ENCODE data around the gene CAPN11. TPM values are rescaled to one million over a fixed set of nuclear protein-coding genes. Genes with fewer than 3 reads are reported as not detected.

Gene CAPN11
- total and polyA plus RNA-seq, 9 donors: 0.17 to 0.38 (median 0.20) TPM; not detected in 4

GRCh38 chr6:44161997-44162338 lies 3.3 kb downstream of the CAPN11 start:
- TF ChIP-seq EP300 (IDR thresholded peaks at IDR 0.05): no peak
- TF ChIP-seq CTCF (IDR thresholded peaks at IDR 0.05): no peak
- TF ChIP-seq POLR2A (IDR thresholded peaks at IDR 0.05): no peak
- Histone ChIP-seq H3K4me1 (ENCODE audit: insufficient read depth) (no peaks in the 10 kb centered on the region), H3K9me3 (no peaks in the 10 kb centered on the region), H3K27ac (no peak overlapping the region), H3K27me3 (no peaks in the 10 kb centered on the region), H3K36me3 (no peaks in the 10 kb centered on the region), H3K4me3 (no peak overlapping the region)
- DNase-seq: no peak
- WGBS, 3 donors: 59 to 62% (median 61%) methylated on average over 8 of the region's 8 CpGs
- intact Hi-C loops (cut with DNase I): no loop called here

- no peak overlapping the region for H3K4me3 ChIP-seq
- 71 to 81% (median 79%) methylated on average over 8 of the region's 8 CpGs for WGBS, 3 donors
- no peak for DNase-seq
- no peaks in the 10 kb centered on the region for H3K36me3 ChIP-seq
- no peaks in the 10 kb centered on the region for H3K4me1 ChIP-seq (ENCODE audit: insufficient read depth)
- TF ChIP-seq POLR2A (IDR thresholded peaks at IDR 0.05) (no peak), CTCF (IDR thresholded peaks at IDR 0.05) (no peak), EP300 (IDR thresholded peaks at IDR 0.05) (no peak)
- H3K27me3 ChIP-seq: no peaks in the 10 kb centered on the region
- no peaks in the 10 kb centered on the region for H3K9me3 ChIP-seq
- intact Hi-C loops (cut with DNase I): no loop called here
- no peak overlapping the region for H3K27ac ChIP-seq
These were observed 4.4 kb downstream of the CAPN11 start for GRCh38 chr6:44162876-44163625.

GRCh38 chr6:44166116-44166515 lies 7.5 kb downstream of the CAPN11 start:
- no peak overlapping the region for H3K4me3 ChIP-seq
- H3K27ac ChIP-seq: no peak overlapping the region
- no peak for DNase-seq
- intact Hi-C loops (cut with DNase I): no loop called here
- H3K36me3 ChIP-seq: no peaks in the 10 kb centered on the region
- H3K9me3 ChIP-seq: no peaks in the 10 kb centered on the region
- TF ChIP-seq POLR2A (IDR thresholded peaks at IDR 0.05): no peak
- no peak for TF ChIP-seq CTCF (IDR thresholded peaks at IDR 0.05)
- TF ChIP-seq EP300 (IDR thresholded peaks at IDR 0.05): no peak
- no peaks in the 10 kb centered on the region for H3K27me3 ChIP-seq
- WGBS, 3 donors: 82 to 84% (median 82%) methylated on average over 7 of the region's 7 CpGs
- H3K4me1 ChIP-seq (ENCODE audit: insufficient read depth): no peaks in the 10 kb centered on the region

- Histone ChIP-seq H3K4me3 (no peak overlapping the region), H3K9me3 (no peaks in the 10 kb centered on the region), H3K36me3 (no peaks in the 10 kb centered on the region), H3K4me1 (ENCODE audit: insufficient read depth) (no peaks in the 10 kb centered on the region), H3K27ac (no peak overlapping the region), H3K27me3 (no peaks in the 10 kb centered on the region)
- intact Hi-C loops (cut with DNase I): no loop called here
- WGBS, 3 donors: 45 to 48% (median 47%) methylated on average over 16 of the region's 16 CpGs
- TF ChIP-seq EP300 (IDR thresholded peaks at IDR 0.05): no peak
- TF ChIP-seq POLR2A (IDR thresholded peaks at IDR 0.05): no peak
- no peak for TF ChIP-seq CTCF (IDR thresholded peaks at IDR 0.05)
- no peak for DNase-seq
These were observed 8.1 kb downstream of the CAPN11 start for GRCh38 chr6:44166591-44167184.
